ENCODE data around the gene RPP25.
"Not testable (repeated sequence)": the region's sequence is repeated elsewhere in the genome, so short reads cannot be mapped to it uniquely, and the experiment has no call there.

RPP25 gene

GRCh38 chr15:74937272-74937589 lies 19.3 kb downstream of the RPP25 start:
- H2AFZ ChIP-seq (ENCODE audit: low read depth): peak overlapping the region; percentile 86
- peaks cover 55% of the 10 kb centered on the region for H3K79me2 ChIP-seq (ENCODE audit: insufficient read depth, low read depth)
- H3K4me3 ChIP-seq (IDR thresholded peaks at IDR 0.05; ENCODE audit: insufficient read depth, low read depth, low read length): no peak overlapping the region
- peak overlapping the region; percentile 95 for H3K4me2 ChIP-seq
- H3K27ac ChIP-seq: peak overlapping the region; percentile 93
- H3K36me3 ChIP-seq (ENCODE audit: insufficient read depth): no peaks in the 10 kb centered on the region
- TF ChIP-seq CTCF (conservative IDR thresholded peaks at IDR 0.05; ENCODE audit: low read depth, low read length): no peak
- no peaks in the 10 kb centered on the region for H3K27me3 ChIP-seq (ENCODE audit: insufficient read depth, low read depth)
- H4K20me1 ChIP-seq (ENCODE audit: insufficient read depth): 0 out of 2 replicates have a peak, but pooled peaks cover 12% of the 10 kb centered on the region
- H3K4me1 ChIP-seq (ENCODE audit: low read depth, poor library complexity, severe bottlenecking): peaks cover 34% of the 10 kb centered on the region
- H3K9ac ChIP-seq: peak overlapping the region; percentile 94

- H3K36me3 ChIP-seq (ENCODE audit: insufficient read depth); H3K4me3 ChIP-seq (IDR thresholded peaks at IDR 0.05; ENCODE audit: insufficient read depth, low read depth, low read length); H3K9ac ChIP-seq; H3K4me2 ChIP-seq; H3K27me3 ChIP-seq (ENCODE audit: insufficient read depth, low read depth); H3K27ac ChIP-seq; H2AFZ ChIP-seq (ENCODE audit: low read depth): not testable (repeated sequence)
- H4K20me1 ChIP-seq (ENCODE audit: insufficient read depth): 0 out of 2 replicates have a peak, but pooled peaks cover 12% of the 10 kb centered on the region
- H3K4me1 ChIP-seq (ENCODE audit: low read depth, poor library complexity, severe bottlenecking): peaks cover 34% of the 10 kb centered on the region
- H3K79me2 ChIP-seq (ENCODE audit: insufficient read depth, low read depth): peaks cover 71% of the 10 kb centered on the region
These were observed 21.4 kb downstream of the RPP25 start for GRCh38 chr15:74935193-74935592.

- H3K4me2 ChIP-seq: no peak overlapping the region
- no peak overlapping the region for H3K9ac ChIP-seq
- no peak overlapping the region for H3K27ac ChIP-seq
- H2AFZ ChIP-seq (ENCODE audit: low read depth): no peak overlapping the region
- TF ChIP-seq CTCF (conservative IDR thresholded peaks at IDR 0.05; ENCODE audit: low read depth, low read length): no peak
- no peaks in the 10 kb centered on the region for H3K27me3 ChIP-seq (ENCODE audit: insufficient read depth, low read depth)
- peaks cover 34% of the 10 kb centered on the region for H3K4me1 ChIP-seq (ENCODE audit: low read depth, poor library complexity, severe bottlenecking)
- peaks cover 8% of the 10 kb centered on the region; the same call in 1 of the 2 replicates for H3K36me3 ChIP-seq (ENCODE audit: insufficient read depth)
- peaks cover 88% of the 10 kb centered on the region for H3K79me2 ChIP-seq (ENCODE audit: insufficient read depth, low read depth)
- 0 out of 2 replicates have a peak, but pooled peaks cover 12% of the 10 kb centered on the region for H4K20me1 ChIP-seq (ENCODE audit: insufficient read depth)
- H3K4me3 ChIP-seq (IDR thresholded peaks at IDR 0.05; ENCODE audit: insufficient read depth, low read depth, low read length): no peak overlapping the region
These were observed 23.0 kb downstream of the RPP25 start for GRCh38 chr15:74933573-74933972.

GRCh38 chr15:74928771-74929198 lies 27.8 kb downstream of the RPP25 start:
- Histone ChIP-seq H4K20me1 (ENCODE audit: insufficient read depth) (peaks cover 2% of the 10 kb centered on the region; the same call in 1 of the 2 replicates), H3K36me3 (ENCODE audit: insufficient read depth) (peaks cover 8% of the 10 kb centered on the region; the same call in 1 of the 2 replicates), H3K27ac (no peak overlapping the region), H3K27me3 (ENCODE audit: insufficient read depth, low read depth) (no peaks in the 10 kb centered on the region), H3K4me3 (IDR thresholded peaks at IDR 0.05; ENCODE audit: insufficient read depth, low read depth, low read length) (no peak overlapping the region), H2AFZ (ENCODE audit: low read depth) (no peak overlapping the region), H3K9ac (no peak overlapping the region), H3K4me2 (no peak overlapping the region), H3K79me2 (ENCODE audit: insufficient read depth, low read depth) (peaks cover 59% of the 10 kb centered on the region), H3K4me1 (ENCODE audit: low read depth, poor library complexity, severe bottlenecking) (peaks cover 8% of the 10 kb centered on the region)
- no peak for TF ChIP-seq CTCF (conservative IDR thresholded peaks at IDR 0.05; ENCODE audit: low read depth, low read length)

GRCh38 chr15:74924525-74924924 lies 32.0 kb downstream of the RPP25 start:
- no peak overlapping the region for H2AFZ ChIP-seq (ENCODE audit: low read depth)
- H4K20me1 ChIP-seq (ENCODE audit: insufficient read depth): no peaks in the 10 kb centered on the region; the same call in 1 of the 2 replicates
- H3K27ac ChIP-seq: no peak overlapping the region
- no peak overlapping the region for H3K4me3 ChIP-seq (IDR thresholded peaks at IDR 0.05; ENCODE audit: insufficient read depth, low read depth, low read length)
- no peak overlapping the region for H3K9ac ChIP-seq
- no peaks in the 10 kb centered on the region for H3K4me1 ChIP-seq (ENCODE audit: low read depth, poor library complexity, severe bottlenecking)
- no peak for TF ChIP-seq CTCF (conservative IDR thresholded peaks at IDR 0.05; ENCODE audit: low read depth, low read length)
- H3K36me3 ChIP-seq (ENCODE audit: insufficient read depth): peaks cover 13% of the 10 kb centered on the region; the same call in 1 of the 2 replicates
- H3K79me2 ChIP-seq (ENCODE audit: insufficient read depth, low read depth): peaks cover 21% of the 10 kb centered on the region; the same call in 1 of the 2 replicates
- H3K27me3 ChIP-seq (ENCODE audit: insufficient read depth, low read depth): no peaks in the 10 kb centered on the region
- no peak overlapping the region for H3K4me2 ChIP-seq
